ENCODE data around the gene RFC1.
"Not testable (repeated sequence)": the region's sequence is repeated elsewhere in the genome, so short reads cannot be mapped to it uniquely, and the experiment has no call there.

RFC1 gene, protein sequence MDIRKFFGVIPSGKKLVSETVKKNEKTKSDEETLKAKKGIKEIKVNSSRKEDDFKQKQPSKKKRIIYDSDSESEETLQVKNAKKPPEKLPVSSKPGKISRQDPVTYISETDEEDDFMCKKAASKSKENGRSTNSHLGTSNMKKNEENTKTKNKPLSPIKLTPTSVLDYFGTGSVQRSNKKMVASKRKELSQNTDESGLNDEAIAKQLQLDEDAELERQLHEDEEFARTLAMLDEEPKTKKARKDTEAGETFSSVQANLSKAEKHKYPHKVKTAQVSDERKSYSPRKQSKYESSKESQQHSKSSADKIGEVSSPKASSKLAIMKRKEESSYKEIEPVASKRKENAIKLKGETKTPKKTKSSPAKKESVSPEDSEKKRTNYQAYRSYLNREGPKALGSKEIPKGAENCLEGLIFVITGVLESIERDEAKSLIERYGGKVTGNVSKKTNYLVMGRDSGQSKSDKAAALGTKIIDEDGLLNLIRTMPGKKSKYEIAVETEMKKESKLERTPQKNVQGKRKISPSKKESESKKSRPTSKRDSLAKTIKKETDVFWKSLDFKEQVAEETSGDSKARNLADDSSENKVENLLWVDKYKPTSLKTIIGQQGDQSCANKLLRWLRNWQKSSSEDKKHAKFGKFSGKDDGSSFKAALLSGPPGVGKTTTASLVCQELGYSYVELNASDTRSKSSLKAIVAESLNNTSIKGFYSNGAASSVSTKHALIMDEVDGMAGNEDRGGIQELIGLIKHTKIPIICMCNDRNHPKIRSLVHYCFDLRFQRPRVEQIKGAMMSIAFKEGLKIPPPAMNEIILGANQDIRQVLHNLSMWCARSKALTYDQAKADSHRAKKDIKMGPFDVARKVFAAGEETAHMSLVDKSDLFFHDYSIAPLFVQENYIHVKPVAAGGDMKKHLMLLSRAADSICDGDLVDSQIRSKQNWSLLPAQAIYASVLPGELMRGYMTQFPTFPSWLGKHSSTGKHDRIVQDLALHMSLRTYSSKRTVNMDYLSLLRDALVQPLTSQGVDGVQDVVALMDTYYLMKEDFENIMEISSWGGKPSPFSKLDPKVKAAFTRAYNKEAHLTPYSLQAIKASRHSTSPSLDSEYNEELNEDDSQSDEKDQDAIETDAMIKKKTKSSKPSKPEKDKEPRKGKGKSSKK

DNA sequence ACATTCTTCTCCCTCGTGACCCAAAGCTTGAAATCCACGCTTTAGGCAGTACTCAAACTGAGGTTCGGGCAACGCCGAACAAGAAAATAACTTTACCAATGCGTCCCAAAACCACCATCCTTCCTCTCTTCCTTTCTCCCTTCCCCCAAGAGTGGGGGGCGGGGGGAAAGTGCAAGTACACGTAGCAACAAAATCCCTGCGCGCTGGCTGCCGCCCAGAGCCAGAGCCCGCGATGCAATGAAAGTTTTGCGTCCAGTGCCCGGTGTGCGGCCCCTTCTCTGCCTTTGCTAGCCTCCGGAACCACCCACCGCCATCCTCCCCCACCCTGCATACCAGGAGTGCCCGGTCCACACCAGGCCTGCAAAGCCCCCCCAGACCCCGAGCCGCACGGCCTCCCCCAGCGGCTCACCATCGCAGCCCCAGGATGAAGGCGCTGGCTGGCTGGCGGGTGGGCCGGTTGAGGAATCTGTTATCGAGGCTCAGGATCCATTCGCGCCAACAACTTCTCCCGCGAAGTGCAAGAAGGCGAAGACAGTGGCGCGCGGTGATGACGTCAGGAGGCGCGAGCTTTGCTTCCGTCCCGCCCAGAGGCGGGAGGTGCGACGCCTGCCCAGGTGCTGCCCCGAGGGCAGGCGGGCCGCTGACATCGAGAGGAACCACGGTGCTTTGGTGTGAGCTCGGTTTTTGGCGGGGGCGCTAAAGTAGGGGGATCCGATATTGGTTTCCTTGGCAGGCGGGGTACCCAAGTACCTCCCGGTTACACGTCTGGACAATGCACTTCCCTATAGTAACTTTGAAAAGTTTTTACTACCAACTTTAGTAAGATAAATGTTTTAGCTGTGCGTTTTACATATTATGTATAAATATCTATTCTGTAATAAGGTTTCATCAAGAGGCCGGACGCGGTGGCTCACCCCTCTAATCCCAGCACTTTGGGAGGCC is at the start of gene RFC1:
Gene RFC1, minus strand, starts transcription at position 533 of the 942 bp plus-strand sequence. Its CDS starts 121 bp downstream, at position 412.
- peak; percentile 79 to 86 for DNase-seq (ENCODE audit: low read depth in 2 of 2)

DNA sequence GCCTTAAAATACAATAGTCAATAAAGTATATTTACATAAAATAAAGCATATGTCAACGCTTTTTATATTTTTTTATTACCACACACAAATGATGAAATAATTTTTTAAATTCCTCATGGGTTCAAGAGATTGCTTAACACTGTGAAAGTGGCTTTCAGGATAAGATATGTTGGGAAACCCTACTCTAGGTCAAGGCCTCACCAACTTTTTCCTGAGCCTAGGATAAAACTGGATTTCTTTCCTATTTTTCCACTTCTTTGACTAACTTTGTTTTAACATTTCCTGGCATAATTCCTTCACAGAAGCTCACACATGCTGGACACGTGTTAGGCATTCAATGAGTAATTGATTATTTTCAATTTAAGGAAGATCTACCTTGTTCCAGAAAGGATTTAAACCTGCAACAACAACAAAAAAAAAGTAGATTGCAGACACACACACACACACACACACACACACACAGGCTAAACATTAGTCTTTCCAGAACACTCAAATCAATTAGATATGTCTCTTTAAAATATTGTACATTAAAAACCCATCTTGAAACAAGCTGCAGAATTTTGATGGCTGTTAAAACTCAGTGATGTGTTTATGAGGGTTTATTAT is 49.6 kb upstream of the RFC1 start:
- no peak for DNase-seq (ENCODE audit: low read depth in 2 of 2)

DNA sequence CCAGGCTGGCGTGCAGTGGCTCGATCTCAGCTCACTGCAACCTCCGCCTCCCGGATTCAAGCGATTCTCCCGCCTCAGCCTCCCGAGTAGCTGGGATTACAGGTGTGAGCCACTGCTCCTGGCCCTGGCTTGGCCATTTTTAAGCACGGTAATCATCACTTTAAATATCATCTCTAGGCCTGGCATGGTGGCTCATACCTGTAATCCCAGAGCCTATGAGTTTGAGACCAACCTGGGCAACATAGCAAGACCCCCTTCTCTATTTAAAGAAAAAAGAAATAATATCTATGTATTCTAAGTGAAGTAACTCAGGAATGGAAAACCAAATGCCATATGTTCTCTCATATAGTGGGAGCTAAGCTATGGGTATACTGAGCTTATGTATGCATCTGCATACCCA is 45.4 kb upstream of the RFC1 start:
- DNase-seq (ENCODE audit: low read depth in 2 of 2), result not testable (repeated sequence)

DNA sequence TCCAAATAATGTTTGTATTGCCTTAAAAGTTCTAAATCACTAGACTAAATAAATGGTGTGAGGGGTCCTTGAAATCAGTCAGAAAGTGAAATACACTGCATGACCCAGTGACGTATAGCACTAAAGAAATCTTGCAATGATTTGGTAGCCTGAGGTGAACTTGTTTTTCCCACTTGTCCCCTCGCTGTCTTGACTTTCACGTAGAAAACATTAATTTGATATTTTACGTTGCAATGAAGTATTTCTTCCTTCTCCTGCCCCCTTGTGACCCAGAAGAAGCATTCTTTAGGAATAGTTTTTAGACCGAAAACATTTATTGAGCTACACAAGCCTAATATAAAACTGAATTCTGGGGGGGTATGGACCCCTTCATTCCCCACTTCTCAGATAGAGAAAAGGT is 44.3 kb upstream of the RFC1 start:
- no peak for DNase-seq (ENCODE audit: low read depth in 2 of 2)

DNA sequence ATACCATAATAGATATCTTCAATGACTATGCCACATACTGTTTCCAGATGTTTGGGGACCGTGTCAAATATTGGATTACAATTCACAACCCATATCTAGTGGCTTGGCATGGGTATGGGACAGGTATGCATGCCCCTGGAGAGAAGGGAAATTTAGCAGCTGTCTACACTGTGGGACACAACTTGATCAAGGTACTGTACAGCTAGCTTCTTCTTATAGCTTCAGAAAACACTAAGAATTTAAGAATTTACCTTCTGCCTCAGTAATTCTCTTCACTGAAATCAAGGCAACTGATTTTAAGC is 41.4 kb upstream of the RFC1 start:
- DNase-seq (ENCODE audit: low read depth in 2 of 2), result no peak

DNA sequence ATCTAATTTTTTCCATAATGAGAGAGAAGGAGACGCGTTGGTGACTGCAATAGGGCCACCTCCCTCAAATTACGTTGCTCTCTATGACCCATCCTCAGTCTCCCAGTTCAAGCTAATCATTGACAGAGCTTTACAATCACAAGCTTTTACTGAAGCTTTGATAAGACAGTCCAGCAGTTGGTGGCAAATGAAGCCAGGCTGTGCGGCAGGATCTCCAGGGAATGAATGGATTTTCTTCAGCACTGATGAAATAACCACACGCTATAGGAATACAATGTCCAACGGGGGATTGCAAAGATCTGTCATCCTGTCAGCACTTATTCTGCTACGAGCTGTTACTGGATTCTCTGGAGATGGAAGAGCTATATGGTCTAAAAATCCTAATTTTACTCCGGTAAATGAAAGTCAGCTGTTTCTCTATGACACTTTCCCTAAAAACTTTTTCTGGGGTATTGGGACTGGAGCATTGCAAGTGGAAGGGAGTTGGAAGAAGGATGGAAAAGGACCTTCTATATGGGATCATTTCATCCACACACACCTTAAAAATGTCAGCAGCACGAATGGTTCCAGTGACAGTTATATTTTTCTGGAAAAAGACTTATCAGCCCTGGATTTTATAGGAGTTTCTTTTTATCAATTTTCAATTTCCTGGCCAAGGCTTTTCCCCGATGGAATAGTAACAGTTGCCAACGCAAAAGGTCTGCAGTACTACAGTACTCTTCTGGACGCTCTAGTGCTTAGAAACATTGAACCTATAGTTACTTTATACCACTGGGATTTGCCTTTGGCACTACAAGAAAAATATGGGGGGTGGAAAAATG is 40.8 kb upstream of the RFC1 start, which contains the start of gene KLB:
Gene KLB, plus strand, starts transcription at position 168 of the 821 bp plus-strand sequence. Its CDS starts 20 bp downstream, at position 188.
- no peak for DNase-seq (ENCODE audit: low read depth in 2 of 2)

DNA sequence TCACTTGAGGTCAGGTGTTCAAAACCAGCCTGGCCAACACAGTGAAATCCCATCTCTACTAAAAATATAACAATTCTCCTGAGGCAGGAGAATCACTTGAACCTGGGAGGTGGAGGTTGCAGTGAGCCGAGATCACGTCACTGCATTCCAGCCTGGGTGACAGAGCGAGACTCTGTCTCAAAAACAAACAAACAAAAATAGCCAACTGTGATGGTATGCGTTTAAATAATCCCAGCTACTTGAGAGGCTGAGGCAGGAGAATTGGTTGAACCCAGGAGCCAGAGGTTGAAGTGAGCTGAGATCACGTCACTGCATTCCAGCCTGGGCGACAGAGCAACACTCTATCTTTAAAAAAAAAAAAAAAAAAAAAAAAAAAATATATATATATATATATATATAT is 35.5 kb upstream of the RFC1 start:
- DNase-seq (ENCODE audit: low read depth in 2 of 2), result not testable (repeated sequence)

DNA sequence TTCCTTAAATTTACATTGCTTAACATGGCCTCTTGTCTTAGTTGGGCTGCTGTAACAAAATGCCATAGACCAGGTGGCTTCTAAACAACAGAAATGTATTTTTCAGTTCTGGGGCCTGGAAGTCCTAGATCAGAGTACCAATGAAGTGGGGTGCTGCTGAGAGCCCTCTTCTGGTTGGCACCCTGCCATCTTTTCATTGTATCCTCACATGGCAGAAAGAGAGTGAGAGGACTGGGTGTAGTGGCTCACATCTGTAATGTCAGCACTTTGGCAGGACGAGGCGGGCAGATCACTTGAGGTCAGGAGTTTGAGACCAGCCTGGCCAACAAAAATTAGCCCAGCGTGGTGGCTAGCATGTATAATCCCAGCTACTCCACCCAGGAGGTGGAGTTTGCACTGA is 28.5 kb upstream of the RFC1 start:
- DNase-seq (ENCODE audit: low read depth in 2 of 2), result no peak

DNA sequence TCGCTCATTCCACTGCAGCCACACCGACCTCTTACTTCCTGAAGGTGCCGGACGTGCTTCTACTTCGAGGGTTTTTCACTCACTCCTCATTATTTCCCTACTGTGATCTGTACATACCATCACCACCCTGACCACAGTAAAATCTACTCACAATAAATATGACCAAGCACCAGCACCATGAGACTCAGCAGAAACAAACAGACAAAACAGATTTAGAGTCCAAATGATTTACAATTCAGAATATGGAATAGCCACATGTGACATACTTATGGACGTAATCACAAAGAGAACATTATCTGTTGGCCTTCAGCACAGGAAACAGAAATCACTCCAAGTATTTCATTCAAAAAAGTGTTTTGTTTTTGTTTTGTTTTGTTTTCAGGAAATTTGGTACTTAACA is 24.4 kb upstream of the RFC1 start:
- DNase-seq (ENCODE audit: low read depth in 2 of 2), result no peak

DNA sequence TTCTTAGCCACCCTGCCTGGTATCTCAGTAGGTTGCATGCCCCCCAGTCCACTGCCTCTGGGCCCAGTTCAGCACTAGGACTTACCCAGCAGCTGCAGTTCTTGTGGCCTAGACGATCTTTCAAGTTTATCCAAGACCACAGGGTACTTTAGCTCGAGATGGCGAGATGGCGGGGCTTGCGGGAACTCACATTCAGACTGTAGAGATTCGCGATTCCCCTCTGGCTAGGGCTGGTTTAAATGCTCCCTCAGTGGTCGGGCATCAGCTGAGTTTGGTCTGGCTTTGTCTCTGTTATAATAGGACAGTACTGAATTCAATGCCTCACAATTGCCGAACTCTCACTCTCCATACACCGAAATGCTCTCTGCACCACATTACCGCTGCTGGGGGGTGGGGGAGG is 18.4 kb upstream of the RFC1 start:
- no peak for DNase-seq (ENCODE audit: low read depth in 2 of 2)

DNA sequence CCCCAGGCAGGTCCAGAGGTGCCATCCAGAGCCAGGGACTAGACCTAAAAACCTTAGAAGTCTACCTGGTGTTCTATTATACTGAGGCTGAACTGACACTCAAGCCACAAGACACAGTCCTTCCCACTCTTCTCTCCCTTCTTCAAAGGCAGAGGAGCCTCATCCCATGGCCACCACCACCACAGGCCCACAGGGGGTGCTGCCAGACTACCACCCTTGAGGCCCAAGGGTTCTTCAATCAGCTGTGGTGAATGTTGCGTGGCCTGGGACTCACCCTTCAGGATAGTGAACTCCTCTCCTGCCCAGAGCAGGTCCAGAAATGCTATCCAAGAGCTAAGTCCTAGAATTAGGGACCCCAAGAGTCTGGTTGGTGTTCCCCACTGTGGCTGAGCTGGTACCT is 17.5 kb upstream of the RFC1 start:
- DNase-seq (ENCODE audit: low read depth in 2 of 2), result no peak

DNA sequence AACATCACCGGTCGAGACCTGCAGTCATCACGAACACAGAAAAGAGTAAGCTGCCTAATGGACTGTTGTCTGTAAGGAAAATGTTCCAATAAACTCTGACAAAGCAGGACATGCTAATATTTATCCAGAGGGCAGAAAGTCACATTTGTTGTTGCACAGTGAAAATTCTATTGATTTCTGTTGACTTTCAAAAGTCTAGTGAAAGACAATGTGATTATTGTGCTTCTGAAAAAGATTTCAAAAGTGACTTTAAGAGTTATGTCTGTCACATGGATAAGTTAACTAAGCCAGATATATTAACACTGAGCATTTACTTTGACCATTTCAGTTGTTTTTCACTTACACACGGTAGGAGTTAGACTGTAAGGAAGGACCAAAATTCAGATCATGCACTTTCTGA is 9.3 kb upstream of the RFC1 start:
- DNase-seq (ENCODE audit: low read depth in 2 of 2), result no peak

DNA sequence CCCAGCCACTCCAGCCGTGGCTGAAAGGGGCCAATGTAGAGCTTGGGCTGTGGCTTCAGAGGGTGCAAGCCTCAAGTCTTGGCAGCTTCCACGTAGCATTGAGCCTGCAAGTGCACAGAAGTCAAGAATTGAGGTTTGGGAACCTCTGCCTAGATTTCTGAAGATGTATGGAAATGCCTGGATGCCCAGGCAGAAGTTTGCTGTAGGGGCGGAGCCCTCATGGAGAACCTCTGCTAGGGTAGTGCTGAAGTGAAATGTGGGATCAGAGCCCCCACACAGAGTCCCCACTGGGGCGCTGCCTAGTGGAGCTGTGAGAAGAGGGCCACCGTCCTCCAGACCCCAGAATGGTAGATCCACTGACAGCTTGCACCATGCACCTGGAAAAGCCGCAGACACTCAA is 5.0 kb upstream of the RFC1 start:
- not testable (repeated sequence) for DNase-seq (ENCODE audit: low read depth in 2 of 2)

DNA sequence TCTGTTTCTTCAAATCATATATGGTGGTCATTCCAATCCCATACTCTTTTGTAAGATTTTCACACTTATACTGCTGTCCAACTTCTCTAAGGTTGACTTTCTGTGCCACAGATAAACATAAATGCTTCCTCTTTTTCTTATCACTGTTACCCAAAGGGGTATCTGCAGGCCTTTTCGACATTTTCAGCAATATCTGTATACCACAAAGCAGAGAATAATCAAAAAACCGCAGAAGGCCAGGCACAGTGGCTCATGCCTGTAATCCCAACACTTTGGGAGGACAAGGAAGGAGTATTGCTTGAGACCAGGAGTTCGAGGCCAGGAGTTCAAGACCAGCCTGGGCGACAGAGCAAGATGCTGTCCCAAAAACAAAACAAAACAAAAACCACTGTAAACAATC is 3.1 kb upstream of the RFC1 start:
- no peak for DNase-seq (ENCODE audit: low read depth in 2 of 2)

DNA sequence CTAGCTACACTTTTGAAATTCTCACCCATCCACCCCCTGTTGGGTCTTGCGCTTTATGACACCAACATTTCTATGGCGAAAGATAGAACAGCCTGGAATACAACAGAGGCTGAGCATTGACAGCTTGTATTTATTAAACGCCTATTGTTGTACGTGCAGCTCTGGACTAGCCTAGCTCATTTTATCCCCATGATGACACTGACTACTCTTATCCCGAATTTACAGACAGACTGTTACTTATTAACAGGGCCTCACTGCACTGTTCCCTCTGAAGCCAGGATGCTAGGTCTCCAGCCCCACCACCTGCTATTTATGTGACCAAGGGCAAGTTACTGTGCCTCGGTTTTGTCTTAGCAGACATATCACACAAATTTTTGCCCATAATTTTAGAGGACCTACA is 1.0 kb upstream of the RFC1 start:
- DNase-seq (ENCODE audit: low read depth in 2 of 2), result no peak

DNA sequence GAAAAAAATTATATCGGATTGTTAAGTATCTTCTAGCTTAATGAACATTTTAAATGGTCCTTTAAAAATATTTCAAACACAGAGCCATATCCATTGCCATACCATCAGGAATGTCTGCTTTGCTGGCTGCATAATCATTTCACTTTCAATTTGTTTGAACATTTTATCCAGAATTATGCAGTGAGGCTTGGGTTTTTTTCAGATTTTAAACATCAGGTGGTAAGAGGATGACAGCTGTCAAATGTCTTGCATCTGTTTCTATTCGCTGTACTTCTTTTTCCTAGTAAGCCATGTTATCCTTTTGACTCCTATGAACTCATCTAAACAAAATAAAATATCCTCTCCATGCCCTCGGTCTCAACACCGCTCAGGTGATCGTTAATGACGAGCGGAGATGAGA is 802 bp downstream of the RFC1 start:
- DNase-seq (ENCODE audit: low read depth in 2 of 2), result no peak

DNA sequence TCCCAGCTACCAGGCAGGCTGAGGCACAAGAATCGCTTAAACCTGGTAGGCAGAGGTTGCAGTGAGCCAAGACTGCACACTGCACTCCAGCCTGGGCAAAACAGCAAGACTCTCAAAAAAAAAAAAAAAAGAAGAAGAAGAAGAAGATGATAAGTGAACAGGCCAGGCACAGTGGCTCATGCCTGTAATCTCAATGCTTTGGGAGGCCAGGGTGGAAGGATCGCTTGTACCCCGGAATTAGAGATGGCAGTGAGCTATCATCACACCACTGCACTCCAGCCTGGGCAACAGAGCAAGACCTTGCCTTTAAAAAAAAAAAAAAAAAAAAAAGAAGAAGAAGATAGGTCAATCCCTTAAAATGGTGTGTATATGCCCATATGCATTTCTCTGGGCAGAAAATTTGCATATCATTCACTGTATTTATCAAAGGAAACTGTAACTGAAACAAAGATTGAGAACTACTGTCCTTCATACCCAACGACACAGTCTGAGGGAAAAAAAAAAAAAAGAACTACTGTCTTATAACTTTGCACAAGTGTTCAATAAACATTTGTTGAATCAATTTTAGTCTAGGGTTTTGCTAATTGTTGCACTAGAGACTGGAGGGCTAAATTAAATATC is 2.3 kb downstream of the RFC1 start:
- no peak for DNase-seq (ENCODE audit: low read depth in 2 of 2)

DNA sequence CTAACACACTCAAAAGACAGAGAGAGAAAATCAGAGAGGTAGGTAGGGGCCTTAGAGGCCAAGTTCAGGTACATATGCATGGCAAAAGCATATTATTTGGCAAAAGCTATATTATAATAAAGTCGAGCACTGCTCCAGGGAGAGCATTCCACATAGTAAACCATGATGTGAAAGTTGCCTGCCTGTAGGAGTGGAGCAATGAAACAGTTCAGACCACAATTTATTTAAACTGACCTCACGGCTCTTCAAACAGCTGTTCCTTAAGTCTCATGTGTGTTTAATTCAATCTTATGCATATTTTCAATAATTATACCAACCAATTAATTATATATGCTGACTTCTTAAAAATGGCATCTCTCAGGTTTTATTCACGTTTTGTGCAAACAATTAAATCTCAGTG is 3.3 kb downstream of the RFC1 start:
- no peak for DNase-seq (ENCODE audit: low read depth in 2 of 2)

DNA sequence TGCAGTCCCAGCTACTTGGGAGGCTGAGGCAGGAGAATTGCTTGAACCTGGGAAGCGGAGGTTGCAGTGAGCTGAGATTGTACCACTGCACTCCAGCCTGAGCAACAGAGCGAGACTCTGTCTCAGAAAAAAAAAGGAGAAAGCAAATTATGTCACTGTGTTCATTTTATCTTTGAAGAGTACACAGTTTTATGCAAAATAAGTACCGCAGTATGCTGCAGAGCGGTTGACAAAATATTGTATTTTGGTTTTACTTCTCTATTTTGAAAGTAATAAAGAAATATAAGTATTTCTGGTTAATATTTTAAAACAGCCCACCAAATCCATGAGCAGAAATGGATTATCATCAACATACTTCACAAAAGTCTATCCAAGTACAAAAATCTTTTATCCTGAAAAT is 5.6 kb downstream of the RFC1 start:
- not testable (repeated sequence) for DNase-seq (ENCODE audit: low read depth in 2 of 2)

DNA sequence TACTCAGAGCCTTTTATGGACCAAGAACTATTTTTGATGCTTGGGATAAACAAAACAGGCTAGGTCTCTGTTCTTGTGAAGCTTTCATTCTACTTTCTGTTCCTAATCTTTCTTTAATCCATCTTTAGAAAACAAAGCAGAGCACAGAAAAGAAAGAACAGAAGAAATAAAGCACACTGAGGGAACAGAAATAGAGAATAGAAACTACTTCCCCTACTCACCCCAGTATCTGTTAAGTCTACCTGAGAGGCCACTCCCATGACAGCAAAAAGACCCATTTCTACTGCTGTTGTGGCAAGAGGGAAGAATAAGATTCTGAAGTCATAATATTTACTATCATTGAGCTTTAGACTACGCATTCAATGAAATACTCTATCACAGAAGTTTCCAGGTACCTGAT is 9.2 kb downstream of the RFC1 start:
- DNase-seq (ENCODE audit: low read depth in 2 of 2), result no peak

Data from stimulated activated CD4-positive, alpha-beta T cell treated with anti-CD3 and anti-CD28 coated beads, Interleukin-1b, Interleukin-23, amount 100 ng/mL, for 1 hour (primary cell).